ENCODE results near the gene LMBR1. TPM values are rescaled to one million over a fixed set of nuclear protein-coding genes. Genes with fewer than 3 reads are reported as not detected.
"Not testable (repeated sequence)": the region's sequence is repeated elsewhere in the genome, so short reads cannot be mapped to it uniquely, and the experiment has no call there.

Gene LMBR1
- total RNA-seq, 2 experiments from 2014 or later, result 114 to 136 TPM

GRCh38 chr7:156638443-156639077 lies 254.4 kb downstream of the LMBR1 start:
- no peaks in the 10 kb centered on the region for H3K36me3 ChIP-seq (ENCODE audit: insufficient read depth, low read length)
- CTCF ChIA-PET (ENCODE audit: unreplicated experiment), result no interaction called here

GRCh38 chr7:156637093-156637492 lies 255.9 kb downstream of the LMBR1 start:
- peaks cover 19% of the 10 kb centered on the region for H3K4me1 ChIP-seq (ENCODE audit: insufficient read depth, low read length, poor library complexity, severe bottlenecking)
- H3K36me3 ChIP-seq (ENCODE audit: insufficient read depth, low read length); H3K4me2 ChIP-seq (ENCODE audit: low read length); CTCF ChIA-PET (ENCODE audit: unreplicated experiment); BruUV-seq (replicated peaks); DNase-seq (ENCODE audit: low spot score); intact Hi-C loops (cut with micrococcal nuclease; ENCODE audit: unreplicated experiment); H3K9me3 ChIP-seq (ENCODE audit: low read length); H3K4me3 ChIP-seq (ENCODE audit: low read depth, low read length, poor library complexity, severe bottlenecking); H3K27ac ChIP-seq (ENCODE audit: low read depth, low read length, poor library complexity, severe bottlenecking); H4K20me1 ChIP-seq (ENCODE audit: insufficient read depth, low read length); POLR2A ChIA-PET; H2AFZ ChIP-seq (ENCODE audit: low read length); H3K9me2 ChIP-seq (ENCODE audit: insufficient read depth, low read length); H3K79me2 ChIP-seq (ENCODE audit: insufficient read depth, low read depth, low read length): not testable (repeated sequence)

More at GRCh38 chr7:156638443-156639077, 254.4 kb downstream of the LMBR1 start:
- Histone ChIP-seq H2AFZ (ENCODE audit: low read length) (no peak overlapping the region), H4K20me1 (ENCODE audit: insufficient read depth, low read length) (no peaks in the 10 kb centered on the region), H3K27ac (ENCODE audit: low read depth, low read length, poor library complexity, severe bottlenecking) (no peak overlapping the region), H3K9me3 (ENCODE audit: low read length) (no peaks in the 10 kb centered on the region), H3K9me2 (ENCODE audit: insufficient read depth, low read length) (no peaks in the 10 kb centered on the region), H3K4me2 (ENCODE audit: low read length) (peak overlapping the region; percentile 71), H3K4me1 (ENCODE audit: insufficient read depth, low read length, poor library complexity, severe bottlenecking) (peaks cover 19% of the 10 kb centered on the region), H3K4me3 (ENCODE audit: low read depth, low read length, poor library complexity, severe bottlenecking) (no peak overlapping the region), H3K79me2 (ENCODE audit: insufficient read depth, low read depth, low read length) (no peaks in the 10 kb centered on the region)
- intact Hi-C loops (cut with micrococcal nuclease; ENCODE audit: unreplicated experiment), result no loop called here
- DNase-seq (ENCODE audit: low spot score), result no peak
- POLR2A ChIA-PET, result interaction anchor here (0.5 to 1.3 kb wide), 3 partner anchors 14 to 127 kb away, joined by 3 to 4 read pairs (median 3); no protein-coding TSS in a partner anchor
- BruUV-seq (replicated peaks), result no TSS peak
- TF ChIP-seq CTCF (conservative IDR thresholded peaks at IDR 0.05; ENCODE audit: low read length) (no peak), EZH2phosphoT487 (IDR thresholded peaks at IDR 0.05; ENCODE audit: borderline replicate concordance, low read depth, low read length) (no peak)

- ChIA-PET CTCF (ENCODE audit: unreplicated experiment) (no interaction called here), POLR2A (interaction anchor here (0.7 kb wide), 1 partner anchor 606 kb away, joined by 4 read pairs; no protein-coding TSS in a partner anchor)
- BruUV-seq (replicated peaks), result no TSS peak
- Histone ChIP-seq H4K20me1 (ENCODE audit: insufficient read depth, low read length) (no peaks in the 10 kb centered on the region), H3K27ac (ENCODE audit: low read depth, low read length, poor library complexity, severe bottlenecking) (no peak overlapping the region), H3K9me3 (ENCODE audit: low read length) (no peaks in the 10 kb centered on the region), H2AFZ (ENCODE audit: low read length) (no peak overlapping the region), H3K79me2 (ENCODE audit: insufficient read depth, low read depth, low read length) (no peaks in the 10 kb centered on the region), H3K4me3 (ENCODE audit: low read depth, low read length, poor library complexity, severe bottlenecking) (no peak overlapping the region), H3K9me2 (ENCODE audit: insufficient read depth, low read length) (no peaks in the 10 kb centered on the region), H3K4me2 (ENCODE audit: low read length) (no peak overlapping the region), H3K4me1 (ENCODE audit: insufficient read depth, low read length, poor library complexity, severe bottlenecking) (peaks cover 10% of the 10 kb centered on the region), H3K36me3 (ENCODE audit: insufficient read depth, low read length) (no peaks in the 10 kb centered on the region)
- TF ChIP-seq CTCF (conservative IDR thresholded peaks at IDR 0.05; ENCODE audit: low read length) (no peak), EZH2phosphoT487 (IDR thresholded peaks at IDR 0.05; ENCODE audit: borderline replicate concordance, low read depth, low read length) (no peak)
- intact Hi-C loops (cut with micrococcal nuclease; ENCODE audit: unreplicated experiment), result no loop called here
- no peak for DNase-seq (ENCODE audit: low spot score)
Measured at GRCh38 chr7:156635529-156636385, 257.2 kb downstream of the LMBR1 start.
